ENCODE measurements around the gene CAPN7. TPM values are rescaled to one million over a fixed set of nuclear protein-coding genes. Genes with fewer than 3 reads are reported as not detected.

CAPN7 gene
- total RNA-seq, 2 experiments from 2014 or later: 51.8 to 52.3 TPM

DNA sequence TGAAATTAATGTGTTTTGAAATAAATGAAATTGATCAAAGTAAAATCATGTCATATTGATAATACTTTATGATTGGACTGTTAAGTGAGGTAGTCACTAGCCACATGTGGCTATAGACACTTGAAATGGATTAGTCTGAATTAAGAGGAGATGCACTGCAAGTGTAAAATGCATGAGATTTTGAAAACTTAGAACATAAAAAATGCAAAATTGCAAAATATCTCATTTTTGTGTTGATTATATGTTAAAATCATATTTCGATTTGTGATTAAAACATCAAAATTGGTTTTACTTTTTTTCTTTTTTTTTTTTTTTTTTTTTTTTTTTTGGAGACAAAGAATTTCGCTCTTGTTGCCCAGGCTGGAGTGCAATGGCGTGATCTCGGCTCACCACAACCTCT is 23.2 kb downstream of the CAPN7 start:
- DNase-seq (no peak), ATAC-seq (ENCODE audit: low read depth) (no peak)
- Mint-ChIP-seq H3K4me1 (no peaks in the 10 kb centered on the region), H3K9me3 (no peaks in the 10 kb centered on the region), H3K36me3 (peaks cover 7% of the 10 kb centered on the region), H3K27ac (no peak overlapping the region), H3K27me3 (no peaks in the 10 kb centered on the region), H3K4me3 (no peak overlapping the region)
- POLR2A ChIA-PET: interaction anchor here (0.7 kb wide), 2 partner anchors 9 to 329 kb away, joined by 6 read pairs; no protein-coding TSS in a partner anchor

DNA sequence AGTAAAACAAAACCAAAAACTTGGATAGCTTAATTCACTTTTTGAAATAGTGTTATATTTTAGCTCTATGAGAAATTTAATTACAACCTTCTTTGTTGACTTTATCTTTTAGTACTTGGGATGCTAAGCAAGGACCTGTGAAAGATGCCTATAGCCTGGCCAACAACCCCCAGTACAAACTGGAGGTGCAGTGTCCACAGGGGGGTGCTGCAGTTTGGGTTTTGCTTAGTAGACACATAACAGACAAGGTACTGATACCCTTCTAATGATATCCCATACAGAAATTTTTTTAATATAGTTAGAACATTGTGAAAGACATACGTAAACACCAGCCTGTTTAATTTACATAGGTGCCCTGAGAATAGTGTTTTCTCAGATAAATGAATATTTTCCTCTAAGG is 35.3 kb downstream of the CAPN7 start:
- DNase-seq (no peak), ATAC-seq (ENCODE audit: low read depth) (no peak)
- POLR2A ChIA-PET: no interaction called here
- Mint-ChIP-seq H3K27ac (no peak overlapping the region), H3K9me3 (no peaks in the 10 kb centered on the region), H3K27me3 (no peaks in the 10 kb centered on the region), H3K4me1 (peaks cover 10% of the 10 kb centered on the region), H3K36me3 (peaks cover 19% of the 10 kb centered on the region), H3K4me3 (no peak overlapping the region)

DNA sequence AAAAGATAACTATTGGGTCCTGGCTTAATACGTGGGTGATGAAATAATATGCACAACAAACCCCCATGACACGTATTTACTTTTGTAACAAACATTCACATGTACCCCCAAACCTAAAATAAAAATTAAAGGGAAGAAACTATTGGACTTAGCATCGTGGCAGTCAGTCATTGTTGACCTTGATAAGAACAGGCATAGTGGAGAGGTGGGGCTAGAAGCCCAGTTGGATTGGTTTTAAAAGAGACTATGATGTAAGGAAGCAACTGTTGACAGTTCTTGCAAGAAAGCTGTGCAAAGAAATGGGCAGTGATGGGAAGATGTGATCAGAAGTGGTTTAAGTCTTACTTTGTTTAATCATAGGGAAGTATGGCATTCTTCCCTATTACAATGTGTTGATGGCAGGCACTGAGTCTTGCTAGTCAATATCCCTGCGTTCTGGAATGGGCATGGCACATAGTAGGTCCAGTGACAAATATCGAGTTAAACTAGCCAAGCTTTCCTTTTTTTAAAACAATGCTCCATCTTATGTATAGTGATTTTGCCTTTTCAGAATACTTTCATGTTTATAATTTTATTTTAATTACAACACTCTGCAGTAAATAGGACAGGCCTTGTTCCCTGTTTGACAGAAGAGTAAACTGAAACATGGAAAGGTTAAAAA is 37.9 kb downstream of the CAPN7 start:
- H3K27ac Mint-ChIP-seq: no peak overlapping the region

DNA sequence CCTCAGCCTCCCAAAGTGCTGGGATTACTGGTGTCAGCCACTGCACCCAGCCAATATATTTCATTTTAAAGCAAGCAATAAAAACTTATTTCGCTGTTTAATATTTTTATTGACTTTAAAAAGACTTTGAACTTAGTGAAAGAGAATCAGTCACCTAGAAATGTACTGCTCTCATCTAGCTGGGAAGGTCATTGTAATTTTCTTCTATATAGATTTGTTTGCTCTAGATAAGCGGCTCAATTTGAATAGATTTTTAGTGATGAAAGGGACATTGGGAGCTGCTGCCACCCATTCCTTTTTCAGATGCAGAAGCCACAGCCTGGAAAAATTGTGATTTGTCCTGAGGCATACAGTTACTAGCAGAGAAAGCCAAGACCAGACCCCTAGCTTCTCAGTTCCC is 40.1 kb downstream of the CAPN7 start:
- Mint-ChIP-seq H3K4me1 (peaks cover 8% of the 10 kb centered on the region), H3K9me3 (no peaks in the 10 kb centered on the region), H3K27me3 (no peaks in the 10 kb centered on the region), H3K4me3 (no peak overlapping the region), H3K27ac (no peak overlapping the region), H3K36me3 (peaks cover 25% of the 10 kb centered on the region)
- POLR2A ChIA-PET: no interaction called here
- no peak for ATAC-seq (ENCODE audit: low read depth)
- DNase-seq: no peak

More for the DNA sequence above, 37.9 kb downstream of the CAPN7 start:
- H3K27me3 Mint-ChIP-seq: no peaks in the 10 kb centered on the region
- ATAC-seq (ENCODE audit: low read depth) (no peak), DNase-seq (no peak)
- no peak overlapping the region for H3K4me3 Mint-ChIP-seq
- POLR2A ChIA-PET: no interaction called here
- H3K36me3 Mint-ChIP-seq: peaks cover 22% of the 10 kb centered on the region
- H3K9me3 Mint-ChIP-seq: no peaks in the 10 kb centered on the region
- H3K4me1 Mint-ChIP-seq: peaks cover 8% of the 10 kb centered on the region

DNA sequence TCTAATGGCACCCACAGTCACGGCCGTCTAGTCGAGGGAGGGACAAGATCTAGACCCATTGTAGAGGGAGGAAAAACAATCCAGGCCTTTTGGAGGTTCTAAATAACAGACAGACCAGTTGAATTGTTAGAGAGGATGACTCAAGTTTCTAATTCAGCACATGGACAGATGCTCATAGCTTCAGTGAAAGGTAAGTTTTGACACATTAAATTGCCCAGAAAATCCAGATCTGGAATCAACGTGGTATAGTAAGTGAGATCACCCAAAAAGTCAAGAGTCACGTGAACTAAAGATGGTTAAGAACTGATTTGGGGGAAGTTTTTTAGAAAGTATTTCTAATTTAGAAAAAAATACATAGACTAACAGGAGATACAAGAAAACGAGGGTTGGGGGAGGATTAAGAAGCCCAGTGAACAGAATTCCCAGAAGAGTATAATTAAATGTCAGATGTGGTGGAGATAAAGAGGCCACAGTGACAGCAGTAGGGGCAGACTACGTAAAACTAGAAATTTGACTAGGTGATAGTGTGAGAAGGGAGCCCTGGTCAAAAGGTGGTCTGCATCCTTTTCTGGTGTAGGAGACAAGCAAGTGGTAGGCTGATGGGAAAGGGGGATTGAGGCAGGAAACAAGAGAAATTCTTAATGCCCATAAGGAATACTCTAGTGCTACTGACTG is 47.1 kb downstream of the CAPN7 start:
- Mint-ChIP-seq H3K27me3 (no peaks in the 10 kb centered on the region), H3K4me3 (no peak overlapping the region), H3K36me3 (peaks cover 21% of the 10 kb centered on the region), H3K4me1 (peaks cover 8% of the 10 kb centered on the region), H3K9me3 (no peaks in the 10 kb centered on the region), H3K27ac (no peak overlapping the region)
- ATAC-seq (ENCODE audit: low read depth) (no peak), DNase-seq (no peak)
- POLR2A ChIA-PET: no interaction called here

GRCh38 chr3:15255215-15255614 is 49.2 kb downstream of the CAPN7 start:
- DNase-seq (no peak), ATAC-seq (ENCODE audit: low read depth) (no peak)
- Mint-ChIP-seq H3K9me3 (no peaks in the 10 kb centered on the region), H3K4me1 (peaks cover 8% of the 10 kb centered on the region), H3K27ac (no peak overlapping the region), H3K36me3 (peaks cover 27% of the 10 kb centered on the region), H3K27me3 (no peaks in the 10 kb centered on the region), H3K4me3 (no peak overlapping the region)
- POLR2A ChIA-PET: no interaction called here

GRCh38 chr3:15256861-15257341 is 50.9 kb downstream of the CAPN7 start:
- POLR2A ChIA-PET: no interaction called here
- H3K27ac Mint-ChIP-seq: peak overlapping the region; percentile 13
- peaks cover 21% of the 10 kb centered on the region for H3K36me3 Mint-ChIP-seq

DNA sequence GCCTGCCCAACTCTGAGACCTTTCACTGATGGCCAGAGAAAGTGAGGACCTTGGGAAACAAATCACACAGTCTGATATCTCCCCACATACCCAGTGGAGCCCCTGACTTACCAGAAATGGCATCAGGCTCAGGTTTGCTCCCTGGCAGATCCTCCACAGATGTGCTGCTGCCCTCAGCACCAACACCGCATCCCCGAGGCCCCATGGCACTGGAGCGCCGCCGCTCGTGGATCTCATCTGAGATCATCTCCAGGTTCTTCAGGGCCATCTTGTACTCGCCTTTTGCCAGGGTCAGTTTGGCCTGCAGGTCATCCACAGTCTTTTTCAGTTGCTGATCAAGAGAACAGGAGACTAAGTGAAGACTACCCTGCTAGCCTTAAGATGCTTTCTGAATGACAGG is 52.7 kb downstream of the CAPN7 start:
- no peaks in the 10 kb centered on the region for H3K27me3 Mint-ChIP-seq
- no peak for ATAC-seq (ENCODE audit: low read depth)
- no peak overlapping the region for H3K4me3 Mint-ChIP-seq
- no peaks in the 10 kb centered on the region for H3K4me1 Mint-ChIP-seq
- no peak overlapping the region for H3K27ac Mint-ChIP-seq
- no peak for DNase-seq
- POLR2A ChIA-PET: no interaction called here
- no peaks in the 10 kb centered on the region for H3K9me3 Mint-ChIP-seq
- H3K36me3 Mint-ChIP-seq: peaks cover 18% of the 10 kb centered on the region

More at GRCh38 chr3:15256861-15257341, 50.9 kb downstream of the CAPN7 start:
- Mint-ChIP-seq H3K27me3 (no peaks in the 10 kb centered on the region), H3K4me1 (peaks cover 7% of the 10 kb centered on the region), H3K9me3 (no peaks in the 10 kb centered on the region), H3K4me3 (no peak overlapping the region)
- DNase-seq (no peak), ATAC-seq (ENCODE audit: low read depth) (no peak)

- Mint-ChIP-seq H3K9me3 (no peaks in the 10 kb centered on the region), H3K4me1 (peaks cover 7% of the 10 kb centered on the region), H3K27me3 (no peaks in the 10 kb centered on the region), H3K4me3 (no peak overlapping the region), H3K36me3 (peaks cover 18% of the 10 kb centered on the region), H3K27ac (no peak overlapping the region)
- ATAC-seq (ENCODE audit: low read depth) (no peak), DNase-seq (no peak)
- POLR2A ChIA-PET: no interaction called here
Observed at GRCh38 chr3:15260531-15260930, 54.5 kb downstream of the CAPN7 start.

- peaks cover 8% of the 10 kb centered on the region for H3K4me1 Mint-ChIP-seq
- DNase-seq: no peak
- H3K9me3 Mint-ChIP-seq: no peaks in the 10 kb centered on the region
- H3K36me3 Mint-ChIP-seq: peaks cover 15% of the 10 kb centered on the region
- H3K4me3 Mint-ChIP-seq: no peak overlapping the region
- ATAC-seq (ENCODE audit: low read depth): no peak
- H3K27me3 Mint-ChIP-seq: no peaks in the 10 kb centered on the region
- POLR2A ChIA-PET: no interaction called here
- H3K27ac Mint-ChIP-seq: no peak overlapping the region
Observed at GRCh38 chr3:15261274-15261673, 55.2 kb downstream of the CAPN7 start.

DNA sequence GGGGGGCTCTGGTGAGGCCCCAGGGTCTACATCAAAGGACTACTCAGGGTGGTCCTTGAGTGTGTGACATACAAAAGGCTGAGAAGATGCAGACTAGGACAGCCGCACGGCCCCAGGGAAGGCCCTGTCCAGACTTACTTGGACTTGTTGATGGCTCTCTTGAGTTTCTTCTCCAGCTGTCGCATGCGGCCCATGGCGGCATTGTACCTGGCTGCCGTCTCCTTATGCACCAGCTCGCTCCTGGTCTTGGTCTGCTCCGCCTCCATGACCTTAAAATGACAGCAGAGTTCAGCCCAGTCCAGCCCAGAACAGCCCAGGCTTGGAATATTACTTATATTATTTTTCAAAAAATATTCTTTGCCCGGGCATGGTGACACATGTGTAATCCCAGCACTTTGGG is 56.0 kb downstream of the CAPN7 start:
- Mint-ChIP-seq H3K36me3 (peaks cover 14% of the 10 kb centered on the region), H3K9me3 (no peaks in the 10 kb centered on the region), H3K4me1 (peaks cover 8% of the 10 kb centered on the region), H3K27ac (no peak overlapping the region), H3K4me3 (no peak overlapping the region), H3K27me3 (no peaks in the 10 kb centered on the region)
- DNase-seq (no peak), ATAC-seq (ENCODE audit: low read depth) (no peak)
- POLR2A ChIA-PET: no interaction called here

- DNase-seq (no peak), ATAC-seq (ENCODE audit: low read depth) (no peak)
- Mint-ChIP-seq H3K4me1 (peaks cover 11% of the 10 kb centered on the region), H3K36me3 (peaks cover 10% of the 10 kb centered on the region), H3K27ac (no peak overlapping the region), H3K4me3 (no peak overlapping the region), H3K9me3 (no peaks in the 10 kb centered on the region), H3K27me3 (no peaks in the 10 kb centered on the region)
- POLR2A ChIA-PET: no interaction called here
Observed at GRCh38 chr3:15263120-15263519, 57.1 kb downstream of the CAPN7 start.

DNA sequence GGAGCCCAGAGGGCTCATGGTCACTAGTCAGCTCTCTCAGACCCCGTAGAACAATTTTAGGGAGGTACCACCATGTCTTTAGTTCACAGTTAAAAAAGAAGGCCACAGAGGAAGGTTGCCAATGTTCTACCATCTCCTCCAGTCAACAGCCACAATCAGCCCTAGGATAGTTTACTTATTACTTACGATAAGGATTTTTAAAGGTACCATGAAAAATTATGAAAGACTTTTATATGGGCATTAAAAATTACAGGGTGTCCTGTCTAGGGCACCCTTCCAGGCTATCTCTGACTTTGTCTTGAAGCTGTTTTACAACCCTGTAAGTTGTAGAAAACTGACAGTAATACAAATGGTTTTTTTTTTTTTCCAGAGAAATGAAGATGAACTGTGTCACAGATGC is 57.9 kb downstream of the CAPN7 start:
- POLR2A ChIA-PET: no interaction called here
- Mint-ChIP-seq H3K4me3 (no peak overlapping the region), H3K9me3 (no peaks in the 10 kb centered on the region), H3K27me3 (no peaks in the 10 kb centered on the region), H3K27ac (no peak overlapping the region), H3K4me1 (peaks cover 12% of the 10 kb centered on the region), H3K36me3 (peaks cover 7% of the 10 kb centered on the region)
- DNase-seq (no peak), ATAC-seq (ENCODE audit: low read depth) (no peak)

DNA sequence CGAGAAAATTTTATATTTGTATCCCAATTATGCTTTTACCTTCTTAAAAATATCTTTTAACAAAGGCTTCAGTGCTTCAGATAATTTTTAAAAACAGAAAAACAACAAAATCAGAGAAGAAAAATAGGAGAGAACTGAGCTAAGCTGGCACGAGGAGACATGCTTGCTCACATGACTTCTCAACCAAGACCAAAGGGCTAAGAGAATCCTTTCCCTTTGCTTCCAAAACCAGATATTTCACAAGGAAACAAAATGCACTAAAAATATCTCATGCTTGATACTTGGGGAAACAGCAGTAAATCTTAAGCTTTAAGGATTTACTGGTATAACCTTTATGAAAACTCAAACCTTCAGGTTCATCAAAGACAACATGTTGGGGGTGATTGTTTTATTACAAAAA is 58.4 kb downstream of the CAPN7 start:
- no peak for ATAC-seq (ENCODE audit: low read depth)
- H3K4me1 Mint-ChIP-seq: peaks cover 18% of the 10 kb centered on the region
- DNase-seq: no peak
- H3K27me3 Mint-ChIP-seq: no peaks in the 10 kb centered on the region
- no peak overlapping the region for H3K4me3 Mint-ChIP-seq
- no peak overlapping the region for H3K27ac Mint-ChIP-seq
- POLR2A ChIA-PET: no interaction called here
- peaks cover 7% of the 10 kb centered on the region for H3K36me3 Mint-ChIP-seq
- no peaks in the 10 kb centered on the region for H3K9me3 Mint-ChIP-seq
